Liver (tissue), 9 donors: ENCODE measurements around the gene CTNS. TPM values are rescaled to one million over a fixed set of nuclear protein-coding genes. Genes with fewer than 3 reads are reported as not detected.
"Not testable (repeated sequence)": the region's sequence is repeated elsewhere in the genome, so short reads cannot be mapped to it uniquely, and the experiment has no call there.

ENCODE experiments used
- DNase-seq: peaks from one replicate; pipeline ENCODE4 v3.0.0-alpha.2; 2017; ENCODE audit warnings: low spot score
- H3K27ac ChIP-seq, 2 donors: one replicate each; pipeline ENCODE4 v1.7.0; 2013; ENCODE audit warnings: inconsistent platforms in 2 of 2, low read length in 2 of 2, control low read depth in 1 of 2, low read depth in 1 of 2, mild to moderate bottlenecking in 1 of 2
- H3K27me3 ChIP-seq, 4 donors: one replicate each; pipeline versions ENCODE4 v1.6.1 to v1.7.0; 2013; ENCODE audit warnings: low read length in 3 of 4, inconsistent platforms in 1 of 4, mild to moderate bottlenecking in 1 of 4, moderate library complexity in 1 of 4; ENCODE audit not compliant: control insufficient read depth in 4 of 4, insufficient read depth in 4 of 4
- H3K36me3 ChIP-seq, 4 donors: one replicate each; pipeline versions ENCODE4 v1.6.1 to v1.7.0; 2013; ENCODE audit warnings: low read length in 3 of 4, mild to moderate bottlenecking in 3 of 4, low read depth in 1 of 4, moderate library complexity in 1 of 4; ENCODE audit not compliant: control insufficient read depth in 4 of 4, insufficient read depth in 3 of 4
- H3K4me1 ChIP-seq, 4 donors: one replicate each; pipeline versions ENCODE4 v1.6.1 to v1.7.0; 2013; ENCODE audit warnings: low read length in 3 of 4, mild to moderate bottlenecking in 3 of 4, moderate library complexity in 1 of 4; ENCODE audit not compliant: control insufficient read depth in 4 of 4, insufficient read depth in 4 of 4
- H3K4me3 ChIP-seq, 3 donors: one replicate each; pipeline versions ENCODE4 v1.6.1 to v1.7.0; 2013; ENCODE audit warnings: low read length in 3 of 3, control low read depth in 1 of 3, low read depth in 1 of 3, mild to moderate bottlenecking in 1 of 3
- H3K9ac ChIP-seq, 2 donors: one replicate each; pipeline ENCODE4 v1.7.0; 2013; ENCODE audit warnings: low read length in 2 of 2, mild to moderate bottlenecking in 2 of 2, moderate library complexity in 2 of 2, control low read depth in 1 of 2, low read depth in 1 of 2
- H3K9me3 ChIP-seq, 4 donors: one replicate each; pipeline versions ENCODE4 v1.6.1 to v1.7.0; 2013; ENCODE audit warnings: low read length in 3 of 4; ENCODE audit not compliant: control insufficient read depth in 4 of 4
- ATF3 ChIP-seq: IDR thresholded peaks from 2 replicates; pipeline ENCODE4 v1.6.1; 2016; ENCODE audit warnings: antibody characterized with exemption
- CTCF ChIP-seq: fragments of 150-350 bp; IDR thresholded peaks from 2 replicates; pipeline ENCODE4 v1.5.1; 2017; ENCODE audit warnings: improper control_type of control experiment, low read depth, low read length; ENCODE audit not compliant: missing input control
- EGR1 ChIP-seq, 2 donors: IDR thresholded peaks; 2 replicates each; pipeline ENCODE4 v1.6.1; 2016 to 2018; ENCODE audit warnings: antibody characterized with exemption in 2 of 2, low read depth in 2 of 2
- FOXA2 ChIP-seq: IDR thresholded peaks from 2 replicates; pipeline ENCODE4 v1.6.1; 2016; ENCODE audit warnings: antibody characterized with exemption
- GABPA ChIP-seq, 2 donors: IDR thresholded peaks in 1 of 2; conservative IDR thresholded peaks in 1 of 2; 2 replicates each; pipeline ENCODE4 v1.6.1; 2016; ENCODE audit warnings: antibody characterized with exemption in 2 of 2, mild to moderate bottlenecking in 1 of 2, moderate library complexity in 1 of 2
- HNF4A ChIP-seq, 2 donors: conservative IDR thresholded peaks; 2 replicates each; pipeline ENCODE4 v1.6.1; 2016; ENCODE audit warnings: antibody characterized with exemption in 2 of 2, mild to moderate bottlenecking in 2 of 2
- HNF4G ChIP-seq: IDR thresholded peaks from 2 replicates; pipeline ENCODE4 v1.6.1; 2016; ENCODE audit warnings: antibody characterized with exemption
- JUND ChIP-seq, 2 donors: IDR thresholded peaks; 2 replicates each; pipeline ENCODE4 v1.6.1; 2016; ENCODE audit warnings: antibody characterized with exemption in 2 of 2
- MAX ChIP-seq: IDR thresholded peaks from 2 replicates; pipeline ENCODE4 v1.6.1; 2016; ENCODE audit warnings: antibody characterized with exemption
- NR2F2 ChIP-seq: IDR thresholded peaks from 2 replicates; pipeline ENCODE4 v1.6.1; 2016; ENCODE audit warnings: antibody characterized with exemption
- REST ChIP-seq: IDR thresholded peaks from 2 replicates; pipeline ENCODE4 v1.6.1; 2016; ENCODE audit warnings: antibody characterized with exemption, mild to moderate bottlenecking
- SP1 ChIP-seq: IDR thresholded peaks from 2 replicates; pipeline ENCODE4 v1.6.1; 2018; ENCODE audit warnings: antibody characterized with exemption, mild to moderate bottlenecking
- TAF1 ChIP-seq: conservative IDR thresholded peaks from 2 replicates; pipeline ENCODE4 v1.6.1; 2016; ENCODE audit warnings: antibody characterized with exemption, mild to moderate bottlenecking
- YY1 ChIP-seq: IDR thresholded peaks from 2 replicates; pipeline ENCODE4 v1.6.1; 2016; ENCODE audit warnings: antibody characterized with exemption, mild to moderate bottlenecking
- ZBTB33 ChIP-seq: IDR thresholded peaks from 2 replicates; pipeline ENCODE4 v1.6.1; 2016; ENCODE audit warnings: antibody characterized with exemption
- WGBS: extraction: QIAGEN DNeasy Blood & Tissue Kit; methylation state at CpG from one replicate; pipeline ENCODE4 v1.1.7; 2013; 5-methylcytosine and 5-hydroxymethylcytosine counted together
- polyA plus RNA-seq, 2 donors: library from polyadenylated mRNA; stranded (reverse) in 1 of 2; unstranded in 1 of 2; fragments of 200-250 nt in 1 of 2; fragments of >200 nt in 1 of 2; fragmentation: Nextera tagmentation in 1 of 2; extraction: Ambion mirVana in 1 of 2; gene quantifications; one replicate each; pipeline versions ENCODE4 v1.2.1 to v1.2.3, GENCODE V29; 2013 to 2015
- total RNA-seq, 2 donors: library from RNA; depleted of rRNA; stranded (reverse); fragments of >200 nt; gene quantifications; one replicate each; pipeline ENCODE4 v1.2.3, GENCODE V29; 2014
- donor health status: healthy.
- donor health status: healthy.
- donor health status: healthy.
- donor health status: healthy.
- donor health status: healthy.

Gene CTNS
- total and polyA plus RNA-seq, 4 donors, result 6.6 to 15.3 (median 9.6) TPM

GRCh38 chr17:3704931-3705717, 68.6 kb downstream of the CTNS start:
- H3K27me3 ChIP-seq, result no peaks in the 10 kb centered on the region
- no peak for TF ChIP-seq ZBTB33
- TF ChIP-seq JUND (IDR thresholded peaks at IDR 0.05), result no peak
- no peak for TF ChIP-seq NR2F2
- TF ChIP-seq YY1, result no peak
- TF ChIP-seq REST, result no peak
- TF ChIP-seq HNF4A (conservative IDR thresholded peaks at IDR 0.05), result no peak
- no peak overlapping the region for H3K4me3 ChIP-seq
- H3K36me3 ChIP-seq, result no peaks in the 10 kb centered on the region
- no peaks in the 10 kb centered on the region for H3K4me1 ChIP-seq
- no peak for DNase-seq
- no peak overlapping the region for H3K9ac ChIP-seq
- no peaks in the 10 kb centered on the region for H3K9me3 ChIP-seq
- no peak overlapping the region for H3K27ac ChIP-seq
- WGBS, result 85% methylated on average over 20 of the region's 20 CpGs

GRCh38 chr17:3705718-3705984, 69.1 kb downstream of the CTNS start:
- H3K27ac ChIP-seq, H3K36me3 ChIP-seq, H3K4me3 ChIP-seq, H3K27me3 ChIP-seq, H3K9me3 ChIP-seq, H3K9ac ChIP-seq, H3K4me1 ChIP-seq, DNase-seq: not testable (repeated sequence)
- WGBS, result 98% methylated on average over 1 of the region's 1 CpG

GRCh38 chr17:3708366-3708765, 71.8 kb downstream of the CTNS start:
- Histone ChIP-seq H3K9me3 (no peaks in the 10 kb centered on the region), H3K27ac (no peak overlapping the region), H3K27me3 (no peaks in the 10 kb centered on the region), H3K4me3 (no peak overlapping the region), H3K9ac (no peak overlapping the region), H3K4me1 (no peaks in the 10 kb centered on the region), H3K36me3 (peaks cover 0 to 4% (median under 1%) of the 10 kb centered on the region in 4 donors)
- DNase-seq, result no peak
- 73% methylated on average over 3 of the region's 3 CpGs for WGBS
- no peak for TF ChIP-seq FOXA2
- no peak for TF ChIP-seq SP1
- TF ChIP-seq HNF4G, result no peak
- no peak for TF ChIP-seq CTCF
- no peak for TF ChIP-seq EGR1 (IDR thresholded peaks at IDR 0.05; ENCODE audit: low read depth in 2 of 2)
- no peak for TF ChIP-seq ZBTB33
- no peak for TF ChIP-seq TAF1
- TF ChIP-seq JUND (IDR thresholded peaks at IDR 0.05), result no peak
- no peak for TF ChIP-seq MAX
- no peak for TF ChIP-seq ATF3
- TF ChIP-seq HNF4A (conservative IDR thresholded peaks at IDR 0.05), result no peak
- no peak for TF ChIP-seq NR2F2
- TF ChIP-seq GABPA (IDR thresholded peaks at IDR 0.05 in 1 of 2, conservative IDR thresholded peaks at IDR 0.05 in 1 of 2), result no peak
